Fibroblast of mammary gland (primary cell): ENCODE measurements around the gene POLN.

Experiments
- DNase-seq: peaks from one replicate; pipeline ENCODE4 v3.0.0-alpha.2; 2010; ENCODE audit warnings: low read depth
- H3K4me3 ChIP-seq: 2 replicates; pipeline ENCODE4 v1.5.1; 2011; ENCODE audit warnings: low read depth, mild to moderate bottlenecking, low read length, moderate library complexity; ENCODE audit not compliant: control insufficient read depth
- CTCF ChIP-seq: conservative IDR thresholded peaks from 2 replicates; pipeline ENCODE4 v1.5.1; 2011; ENCODE audit warnings: low read depth, low read length, inconsistent platforms; ENCODE audit not compliant: control insufficient read depth, insufficient read depth

POLN gene

DNA sequence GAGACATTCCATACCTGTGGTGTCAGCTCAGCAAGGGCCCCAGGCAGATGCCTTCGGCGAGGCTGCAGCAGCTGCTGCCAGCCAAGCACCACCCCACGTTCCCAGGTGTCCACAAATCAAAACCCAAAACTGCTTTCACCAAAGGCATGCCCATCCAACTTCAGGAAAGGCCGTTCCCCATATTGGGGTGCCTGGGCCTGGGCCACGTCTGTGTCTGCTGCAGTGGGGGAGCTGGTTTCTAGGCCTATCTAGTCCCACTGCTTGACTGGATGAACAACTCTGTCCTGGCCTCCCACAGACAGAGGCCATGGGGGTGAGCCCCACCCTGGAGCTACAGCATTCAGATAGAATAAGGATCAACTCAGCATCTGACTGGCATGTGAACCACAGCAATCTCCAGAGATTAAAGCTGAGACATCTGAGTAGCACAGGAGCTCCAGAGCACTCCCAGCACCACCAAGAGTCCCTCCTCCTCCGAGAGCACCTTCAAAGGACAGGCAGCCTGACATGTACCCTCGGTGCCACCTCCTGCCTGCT, 145.8 kb downstream of the POLN start:
- DNase-seq, result no peak
- TF ChIP-seq CTCF, result no peak
- no peak overlapping the region for H3K4me3 ChIP-seq

DNA sequence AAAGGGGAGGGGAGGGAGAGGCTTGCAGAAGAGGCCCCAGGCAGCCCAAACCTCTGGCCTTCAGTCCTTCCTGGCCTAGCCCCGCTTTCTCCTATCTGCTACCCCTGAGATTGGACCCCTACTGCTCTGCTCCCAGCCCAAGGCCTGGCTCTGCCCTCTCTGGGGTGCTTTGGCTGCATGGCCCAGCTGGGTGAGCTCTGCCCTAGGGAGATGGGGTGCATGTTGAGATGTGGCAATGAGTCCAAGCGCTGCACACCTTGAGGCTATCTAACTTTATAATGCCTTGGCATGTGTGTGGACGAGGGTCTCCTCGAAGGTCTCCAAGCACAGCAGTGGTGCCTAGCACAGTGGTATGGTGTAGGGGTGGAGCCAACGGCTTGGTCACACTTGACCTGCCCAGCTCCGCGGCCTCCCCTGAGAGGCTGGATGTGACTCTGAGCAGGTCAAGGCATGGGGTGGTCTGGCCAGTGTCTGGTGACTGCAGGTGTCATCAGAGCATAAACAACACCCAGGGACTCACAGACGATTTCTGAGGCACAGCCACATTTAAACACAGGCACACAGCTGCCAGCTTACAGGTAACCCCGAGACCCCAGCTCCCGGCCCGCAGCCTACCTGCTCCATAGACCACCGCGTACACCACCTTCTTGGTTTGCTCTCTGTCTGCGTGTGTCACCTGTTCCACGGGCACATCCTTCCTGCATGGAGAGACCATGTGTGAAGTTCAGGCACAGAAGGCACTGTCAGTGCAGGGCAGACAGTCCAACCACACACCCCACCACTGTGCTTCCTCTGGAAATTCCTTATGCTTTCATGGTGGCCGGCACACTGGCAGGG, 146.5 kb downstream of the POLN start:
- no peak for DNase-seq
- H3K4me3 ChIP-seq, result no peak overlapping the region
- TF ChIP-seq CTCF, result no peak

DNA sequence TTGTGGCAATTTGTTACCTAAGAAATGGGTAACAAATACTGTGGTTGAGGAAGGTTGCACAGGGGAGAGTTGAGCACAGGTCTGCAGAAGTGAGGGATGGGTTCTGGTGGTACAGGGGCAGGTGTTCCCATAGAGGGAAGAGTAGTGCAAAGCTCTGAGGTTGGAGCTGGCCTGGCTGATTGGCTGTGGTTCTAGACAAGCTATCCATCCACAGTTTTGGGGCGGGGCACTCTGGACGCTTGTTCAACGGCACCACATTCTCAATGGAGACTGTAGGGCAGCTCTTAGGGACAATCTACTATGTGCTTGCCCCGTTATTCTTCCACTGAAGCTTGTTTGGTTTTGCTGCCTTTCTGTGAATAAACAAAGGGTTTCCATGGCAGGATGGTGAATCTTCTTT, 147.4 kb downstream of the POLN start:
- no peak for DNase-seq
- H3K4me3 ChIP-seq, result no peak overlapping the region
- no peak for TF ChIP-seq CTCF

DNA sequence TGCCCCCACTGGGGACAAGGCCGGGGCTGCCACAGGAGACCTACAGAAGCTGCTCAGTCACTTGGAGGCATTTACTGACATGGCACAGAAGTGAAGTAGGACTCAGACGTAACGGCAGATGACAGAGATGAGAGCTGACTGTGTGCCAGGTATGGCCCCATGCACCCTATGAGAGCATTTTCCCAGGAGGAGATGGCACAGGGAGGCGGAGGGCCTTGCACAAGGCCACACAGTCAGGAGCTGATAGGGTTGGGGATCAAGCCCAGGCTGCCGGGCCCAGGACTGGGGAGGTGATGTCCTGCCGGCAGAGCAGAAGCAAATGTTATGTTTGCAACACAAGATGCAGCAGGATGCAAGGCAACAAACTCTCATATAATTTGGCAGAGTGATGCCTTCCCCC, 148.7 kb downstream of the POLN start:
- TF ChIP-seq CTCF, result no peak
- DNase-seq, result no peak
- no peak overlapping the region for H3K4me3 ChIP-seq

DNA sequence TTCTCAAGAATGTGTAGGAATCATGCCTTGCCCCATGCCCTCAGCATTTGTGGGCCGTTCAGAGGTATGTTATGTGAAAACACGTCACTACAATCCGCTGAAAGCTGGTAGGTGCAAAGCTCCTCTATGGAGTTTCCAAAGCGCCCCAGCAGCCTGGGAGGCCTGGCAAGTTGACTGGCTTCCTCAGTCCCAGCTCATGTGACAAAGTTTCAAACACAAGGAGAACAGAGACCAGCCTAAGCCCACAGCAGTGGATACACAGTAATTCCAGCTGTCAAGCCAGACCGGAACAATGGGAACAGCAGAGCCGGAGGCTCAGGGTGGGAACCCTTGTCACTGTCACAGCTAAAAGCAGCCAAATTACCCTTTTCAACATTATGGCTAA, 149.3 kb downstream of the POLN start:
- no peak for TF ChIP-seq CTCF
- DNase-seq, result no peak

GRCh38 chr4:2091990-2092668, 149.8 kb downstream of the POLN start:
- no peak for TF ChIP-seq CTCF
- no peak for DNase-seq

More for the DNA sequence above, 149.3 kb downstream of the POLN start:
- H3K4me3 ChIP-seq, result no peak overlapping the region

More at GRCh38 chr4:2091990-2092668, 149.8 kb downstream of the POLN start:
- H3K4me3 ChIP-seq, result no peak overlapping the region
